ENCODE data around the gene ARHGAP10.
"Not testable (repeated sequence)": the region's sequence is repeated elsewhere in the genome, so short reads cannot be mapped to it uniquely, and the experiment has no call there.

Gene ARHGAP10

GRCh38 chr4:147987252-147987651 lies 255.4 kb downstream of the ARHGAP10 start:
- no peak overlapping the region for H3K9ac ChIP-seq (ENCODE audit: low read depth in 1 of 2, low read length in 2 of 2)
- no peaks in the 10 kb centered on the region for H3K4me1 ChIP-seq (ENCODE audit: control insufficient read depth in 1 of 2, insufficient read depth in 2 of 2, low read length in 2 of 2)
- H3K36me3 ChIP-seq (ENCODE audit: control insufficient read depth in 1 of 2, insufficient read depth in 2 of 2, low read length in 2 of 2), result no peaks in the 10 kb centered on the region
- H3K27ac ChIP-seq (ENCODE audit: low read depth, low read length), result no peak overlapping the region
- H3K4me3 ChIP-seq (ENCODE audit: low read depth in 1 of 2, low read length in 2 of 2), result no peak overlapping the region
- H3K9me3 ChIP-seq (ENCODE audit: control insufficient read depth in 1 of 2, low read length in 2 of 2), result no peaks in the 10 kb centered on the region
- H3K27me3 ChIP-seq (ENCODE audit: control insufficient read depth in 1 of 2, insufficient read depth in 2 of 2, low read length in 2 of 2), result no peaks in the 10 kb centered on the region

DNA sequence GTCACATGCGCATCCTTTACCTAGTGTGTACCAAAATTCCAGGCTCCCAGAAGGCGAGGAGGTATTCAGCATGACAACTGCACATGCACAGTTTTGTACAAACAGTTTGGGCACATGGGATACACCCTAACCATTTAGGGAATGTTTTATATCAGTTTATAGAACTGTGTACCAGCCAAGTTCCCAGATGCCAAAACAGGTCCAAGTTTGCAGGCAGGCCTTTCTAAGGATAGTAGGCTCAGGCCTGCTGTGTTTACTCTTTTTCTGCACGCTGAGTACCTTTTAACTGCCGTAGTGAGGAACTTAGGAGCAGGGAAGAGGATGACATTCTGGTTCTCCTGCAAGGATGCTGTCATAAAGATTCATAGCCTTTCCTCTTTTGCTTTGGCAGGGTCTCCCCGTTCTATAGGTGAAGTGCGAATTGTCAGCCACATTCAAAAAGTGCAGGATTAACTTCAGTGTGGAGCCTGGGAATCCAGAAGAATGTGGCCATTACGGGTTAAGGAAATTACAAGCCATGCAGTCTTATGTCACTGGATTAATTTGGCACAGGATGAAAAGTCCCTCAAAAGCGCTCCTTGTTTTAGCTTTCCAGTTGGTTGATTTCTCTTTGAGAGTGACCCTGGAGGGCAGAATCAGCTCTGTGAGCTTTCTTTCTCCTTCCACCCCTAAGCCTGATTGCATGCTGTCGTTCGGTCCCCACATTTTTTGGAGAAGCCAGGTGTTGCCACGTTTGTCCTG lies 259.8 kb downstream of the ARHGAP10 start:
- Histone ChIP-seq H3K9me3 (ENCODE audit: control insufficient read depth in 1 of 2, low read length in 2 of 2) (no peaks in the 10 kb centered on the region), H3K27me3 (ENCODE audit: control insufficient read depth in 1 of 2, insufficient read depth in 2 of 2, low read length in 2 of 2) (no peaks in the 10 kb centered on the region), H3K9ac (ENCODE audit: low read depth in 1 of 2, low read length in 2 of 2) (no peak overlapping the region), H3K27ac (ENCODE audit: low read depth, low read length) (no peak overlapping the region), H3K4me3 (ENCODE audit: low read depth in 1 of 2, low read length in 2 of 2) (no peak overlapping the region), H3K36me3 (ENCODE audit: control insufficient read depth in 1 of 2, insufficient read depth in 2 of 2, low read length in 2 of 2) (no peaks in the 10 kb centered on the region), H3K4me1 (ENCODE audit: control insufficient read depth in 1 of 2, insufficient read depth in 2 of 2, low read length in 2 of 2) (no peaks in the 10 kb centered on the region)

GRCh38 chr4:147994076-147994475 lies 262.2 kb downstream of the ARHGAP10 start:
- Histone ChIP-seq H3K27me3 (ENCODE audit: control insufficient read depth in 1 of 2, insufficient read depth in 2 of 2, low read length in 2 of 2) (no peaks in the 10 kb centered on the region), H3K27ac (ENCODE audit: low read depth, low read length) (no peak overlapping the region), H3K4me3 (ENCODE audit: low read depth in 1 of 2, low read length in 2 of 2) (no peak overlapping the region), H3K36me3 (ENCODE audit: control insufficient read depth in 1 of 2, insufficient read depth in 2 of 2, low read length in 2 of 2) (no peaks in the 10 kb centered on the region), H3K9me3 (ENCODE audit: control insufficient read depth in 1 of 2, low read length in 2 of 2) (no peaks in the 10 kb centered on the region), H3K4me1 (ENCODE audit: control insufficient read depth in 1 of 2, insufficient read depth in 2 of 2, low read length in 2 of 2) (no peaks in the 10 kb centered on the region), H3K9ac (ENCODE audit: low read depth in 1 of 2, low read length in 2 of 2) (no peak overlapping the region)

DNA sequence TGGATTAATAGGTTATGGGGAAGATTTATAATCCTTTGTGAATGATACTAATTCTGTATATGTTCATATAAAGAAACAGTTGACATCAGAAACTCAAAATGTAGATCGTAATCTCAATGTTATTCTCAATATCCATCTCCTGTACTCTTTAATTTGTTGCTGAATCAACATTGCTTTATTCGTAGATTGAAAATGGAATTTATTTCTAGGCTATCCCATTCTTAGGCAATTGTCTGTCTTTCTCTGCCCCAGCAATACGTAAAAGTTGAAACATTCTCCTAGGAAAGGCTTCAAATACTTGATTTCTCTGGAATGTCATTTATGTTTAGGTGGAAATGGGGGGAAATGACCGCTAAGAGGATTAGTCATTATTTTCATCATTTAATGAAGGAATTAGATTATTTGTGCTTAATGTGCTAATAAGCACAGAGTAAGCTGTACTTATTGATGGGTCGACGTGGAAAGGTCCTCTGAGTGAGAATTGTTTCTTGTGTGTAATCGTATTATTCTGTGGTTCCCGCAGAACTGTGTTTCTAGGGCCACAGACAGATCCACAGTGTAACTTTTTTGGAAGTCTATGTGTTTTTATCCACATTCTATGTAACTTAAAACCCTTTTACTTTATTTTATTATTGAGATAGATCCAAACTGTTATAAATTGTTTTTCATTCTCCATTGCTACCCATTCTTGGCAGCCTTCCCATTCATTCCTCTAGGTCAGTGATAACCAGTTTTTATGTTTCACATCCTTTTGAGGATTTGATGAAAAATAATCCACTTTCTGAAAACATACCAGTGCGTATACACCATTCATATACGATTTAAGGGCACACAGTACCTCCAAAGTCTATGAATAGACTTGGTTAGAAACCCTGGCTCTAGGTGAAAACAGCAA lies 262.9 kb downstream of the ARHGAP10 start:
- H3K9ac ChIP-seq (ENCODE audit: low read depth in 1 of 2, low read length in 2 of 2), result no peak overlapping the region
- H3K4me3 ChIP-seq (ENCODE audit: low read depth in 1 of 2, low read length in 2 of 2), result no peak overlapping the region

DNA sequence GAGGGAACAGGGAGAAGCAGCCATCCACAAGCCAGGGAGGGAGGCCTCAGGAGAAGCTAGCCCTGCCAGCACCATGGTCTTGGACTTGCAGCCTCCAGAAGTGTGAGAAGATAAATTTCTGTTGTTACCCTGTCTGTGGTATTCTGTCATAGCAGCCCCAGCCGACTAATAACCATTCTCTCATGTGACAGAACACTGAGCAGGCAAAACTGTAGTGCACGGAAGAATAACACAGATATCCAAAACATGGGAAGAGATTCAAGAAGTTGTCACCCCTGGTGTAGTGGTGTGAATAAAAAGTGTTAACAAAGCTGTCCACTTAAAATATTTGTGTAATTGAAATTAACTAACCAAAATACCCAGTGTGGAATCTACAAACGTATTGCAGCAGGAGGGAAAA lies 265.0 kb downstream of the ARHGAP10 start:
- Histone ChIP-seq H3K27me3 (ENCODE audit: control insufficient read depth in 1 of 2, insufficient read depth in 2 of 2, low read length in 2 of 2) (no peaks in the 10 kb centered on the region), H3K27ac (ENCODE audit: low read depth, low read length) (no peak overlapping the region), H3K4me1 (ENCODE audit: control insufficient read depth in 1 of 2, insufficient read depth in 2 of 2, low read length in 2 of 2) (no peaks in the 10 kb centered on the region), H3K4me3 (ENCODE audit: low read depth in 1 of 2, low read length in 2 of 2) (no peak overlapping the region), H3K36me3 (ENCODE audit: control insufficient read depth in 1 of 2, insufficient read depth in 2 of 2, low read length in 2 of 2) (no peaks in the 10 kb centered on the region), H3K9ac (ENCODE audit: low read depth in 1 of 2, low read length in 2 of 2) (no peak overlapping the region), H3K9me3 (ENCODE audit: control insufficient read depth in 1 of 2, low read length in 2 of 2) (no peaks in the 10 kb centered on the region)

More for the DNA sequence above, 262.9 kb downstream of the ARHGAP10 start:
- H3K36me3 ChIP-seq (ENCODE audit: control insufficient read depth in 1 of 2, insufficient read depth in 2 of 2, low read length in 2 of 2), result no peaks in the 10 kb centered on the region
- no peak overlapping the region for H3K27ac ChIP-seq (ENCODE audit: low read depth, low read length)
- H3K27me3 ChIP-seq (ENCODE audit: control insufficient read depth in 1 of 2, insufficient read depth in 2 of 2, low read length in 2 of 2), result no peaks in the 10 kb centered on the region
- H3K4me1 ChIP-seq (ENCODE audit: control insufficient read depth in 1 of 2, insufficient read depth in 2 of 2, low read length in 2 of 2), result no peaks in the 10 kb centered on the region
- H3K9me3 ChIP-seq (ENCODE audit: control insufficient read depth in 1 of 2, low read length in 2 of 2), result no peaks in the 10 kb centered on the region

GRCh38 chr4:148000038-148000437 lies 268.1 kb downstream of the ARHGAP10 start:
- not testable (repeated sequence) for H3K9me3 ChIP-seq (ENCODE audit: control insufficient read depth in 1 of 2, low read length in 2 of 2); H3K4me1 ChIP-seq (ENCODE audit: control insufficient read depth in 1 of 2, insufficient read depth in 2 of 2, low read length in 2 of 2); H3K27ac ChIP-seq (ENCODE audit: low read depth, low read length); H3K4me3 ChIP-seq (ENCODE audit: low read depth in 1 of 2, low read length in 2 of 2); H3K36me3 ChIP-seq (ENCODE audit: control insufficient read depth in 1 of 2, insufficient read depth in 2 of 2, low read length in 2 of 2); H3K9ac ChIP-seq (ENCODE audit: low read depth in 1 of 2, low read length in 2 of 2); H3K27me3 ChIP-seq (ENCODE audit: control insufficient read depth in 1 of 2, insufficient read depth in 2 of 2, low read length in 2 of 2)

DNA sequence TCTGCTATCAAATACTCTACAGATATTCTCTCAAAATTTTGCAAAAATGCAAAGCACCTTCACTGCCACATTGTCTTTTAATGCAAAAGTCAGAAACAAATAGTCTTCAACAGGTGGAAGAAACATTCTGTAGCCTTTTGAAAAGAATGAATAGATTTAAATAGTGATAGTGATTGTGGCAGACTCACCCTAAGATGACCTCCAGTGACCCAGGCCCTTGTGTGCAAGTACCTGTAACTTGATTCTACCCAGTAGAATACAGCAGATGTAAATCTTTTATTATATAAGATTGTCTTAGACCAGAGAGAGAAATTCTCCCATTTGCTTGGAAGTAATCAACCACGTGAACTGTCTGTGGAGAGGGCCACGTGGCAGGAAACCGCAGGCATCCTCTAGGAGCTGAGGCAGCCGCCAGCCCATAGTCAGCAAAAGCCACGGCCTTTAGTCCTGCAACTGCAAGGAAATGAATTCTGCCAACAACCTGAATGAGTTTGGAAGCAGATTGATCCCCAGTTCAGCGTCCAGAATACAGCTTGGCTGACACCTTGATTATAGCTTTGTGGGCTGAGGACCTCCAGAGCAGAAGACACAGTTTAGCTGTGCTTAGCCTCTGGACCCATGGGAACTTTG lies 272.5 kb downstream of the ARHGAP10 start:
- Histone ChIP-seq H3K4me1 (ENCODE audit: control insufficient read depth in 1 of 2, insufficient read depth in 2 of 2, low read length in 2 of 2) (no peaks in the 10 kb centered on the region), H3K27ac (ENCODE audit: low read depth, low read length) (no peak overlapping the region), H3K27me3 (ENCODE audit: control insufficient read depth in 1 of 2, insufficient read depth in 2 of 2, low read length in 2 of 2) (no peaks in the 10 kb centered on the region), H3K9me3 (ENCODE audit: control insufficient read depth in 1 of 2, low read length in 2 of 2) (no peaks in the 10 kb centered on the region), H3K4me3 (ENCODE audit: low read depth in 1 of 2, low read length in 2 of 2) (no peak overlapping the region), H3K36me3 (ENCODE audit: control insufficient read depth in 1 of 2, insufficient read depth in 2 of 2, low read length in 2 of 2) (no peaks in the 10 kb centered on the region), H3K9ac (ENCODE audit: low read depth in 1 of 2, low read length in 2 of 2) (no peak overlapping the region)

DNA sequence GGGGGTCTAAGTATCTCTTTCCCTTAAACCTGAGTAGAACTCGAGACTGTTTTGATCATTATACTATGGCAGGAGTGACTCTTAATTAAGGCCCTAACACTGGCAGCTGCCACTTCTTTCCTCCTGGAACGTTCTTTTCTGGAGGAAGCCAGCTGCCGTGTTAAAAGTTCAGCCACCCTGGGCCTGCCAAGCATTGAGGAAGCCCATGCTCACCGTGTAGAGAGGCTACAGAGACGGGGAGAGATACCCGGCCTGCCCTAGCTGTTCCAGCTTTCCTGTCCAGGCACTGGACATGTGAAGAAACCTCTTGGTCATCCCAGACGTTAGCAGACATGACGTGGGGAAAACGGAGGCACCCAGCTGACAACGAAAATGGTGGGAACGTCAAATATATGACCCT lies 274.1 kb downstream of the ARHGAP10 start:
- Histone ChIP-seq H3K36me3 (ENCODE audit: control insufficient read depth in 1 of 2, insufficient read depth in 2 of 2, low read length in 2 of 2) (no peaks in the 10 kb centered on the region), H3K27ac (ENCODE audit: low read depth, low read length) (no peak overlapping the region), H3K4me1 (ENCODE audit: control insufficient read depth in 1 of 2, insufficient read depth in 2 of 2, low read length in 2 of 2) (no peaks in the 10 kb centered on the region), H3K9me3 (ENCODE audit: control insufficient read depth in 1 of 2, low read length in 2 of 2) (no peaks in the 10 kb centered on the region), H3K9ac (ENCODE audit: low read depth in 1 of 2, low read length in 2 of 2) (no peak overlapping the region), H3K27me3 (ENCODE audit: control insufficient read depth in 1 of 2, insufficient read depth in 2 of 2, low read length in 2 of 2) (no peaks in the 10 kb centered on the region), H3K4me3 (ENCODE audit: low read depth in 1 of 2, low read length in 2 of 2) (no peak overlapping the region)

DNA sequence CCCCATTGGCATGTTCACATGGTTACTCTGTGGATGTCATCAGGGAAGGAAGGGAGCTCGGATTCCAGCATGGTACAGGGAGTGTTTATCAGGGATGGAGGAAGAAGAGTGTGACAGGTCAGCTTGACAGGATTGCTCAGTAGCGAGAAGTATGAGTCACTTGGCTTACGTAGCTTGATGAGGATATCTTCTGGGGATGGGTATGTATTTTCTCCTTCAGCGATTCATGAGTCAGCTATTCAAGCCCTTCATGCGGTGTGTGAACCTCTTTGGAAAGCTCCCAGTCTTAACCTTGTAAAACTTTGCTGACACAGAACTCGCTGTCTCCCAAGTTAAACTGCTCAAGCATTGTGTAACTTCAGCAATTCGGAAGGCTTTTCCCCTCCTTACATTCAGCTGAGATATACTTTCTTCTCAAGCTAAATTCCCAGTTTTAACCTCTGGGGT lies 275.4 kb downstream of the ARHGAP10 start:
- no peaks in the 10 kb centered on the region for H3K9me3 ChIP-seq (ENCODE audit: control insufficient read depth in 1 of 2, low read length in 2 of 2)
- H3K36me3 ChIP-seq (ENCODE audit: control insufficient read depth in 1 of 2, insufficient read depth in 2 of 2, low read length in 2 of 2), result no peaks in the 10 kb centered on the region
- H3K27ac ChIP-seq (ENCODE audit: low read depth, low read length), result no peak overlapping the region
- no peaks in the 10 kb centered on the region for H3K27me3 ChIP-seq (ENCODE audit: control insufficient read depth in 1 of 2, insufficient read depth in 2 of 2, low read length in 2 of 2)
- no peak overlapping the region for H3K9ac ChIP-seq (ENCODE audit: low read depth in 1 of 2, low read length in 2 of 2)
- no peak overlapping the region for H3K4me3 ChIP-seq (ENCODE audit: low read depth in 1 of 2, low read length in 2 of 2)
- no peaks in the 10 kb centered on the region for H3K4me1 ChIP-seq (ENCODE audit: control insufficient read depth in 1 of 2, insufficient read depth in 2 of 2, low read length in 2 of 2)

- H3K4me1 ChIP-seq (ENCODE audit: control insufficient read depth in 1 of 2, insufficient read depth in 2 of 2, low read length in 2 of 2), result no peaks in the 10 kb centered on the region
- H3K36me3 ChIP-seq (ENCODE audit: control insufficient read depth in 1 of 2, insufficient read depth in 2 of 2, low read length in 2 of 2), result no peaks in the 10 kb centered on the region
- no peak overlapping the region for H3K9ac ChIP-seq (ENCODE audit: low read depth in 1 of 2, low read length in 2 of 2)
Measured at GRCh38 chr4:148007792-148008191, 275.9 kb downstream of the ARHGAP10 start.

More at GRCh38 chr4:148007792-148008191, 275.9 kb downstream of the ARHGAP10 start:
- H3K27me3 ChIP-seq (ENCODE audit: control insufficient read depth in 1 of 2, insufficient read depth in 2 of 2, low read length in 2 of 2), result no peaks in the 10 kb centered on the region
- no peaks in the 10 kb centered on the region for H3K9me3 ChIP-seq (ENCODE audit: control insufficient read depth in 1 of 2, low read length in 2 of 2)
- no peak overlapping the region for H3K27ac ChIP-seq (ENCODE audit: low read depth, low read length)
- H3K4me3 ChIP-seq (ENCODE audit: low read depth in 1 of 2, low read length in 2 of 2), result no peak overlapping the region

All from duodenal mucosa (tissue), 2 donors.